GM19438 (cell line): ENCODE results near the gene AEBP1.

Source experiments
- ATAC-seq: cut with Tn5 transposase; IDR thresholded peaks from one replicate; pipeline ENCODE4 v1.9.1; 2021; ENCODE audit warnings: low read depth; ENCODE audit not compliant: unreplicated experiment

The AEBP1 gene

DNA sequence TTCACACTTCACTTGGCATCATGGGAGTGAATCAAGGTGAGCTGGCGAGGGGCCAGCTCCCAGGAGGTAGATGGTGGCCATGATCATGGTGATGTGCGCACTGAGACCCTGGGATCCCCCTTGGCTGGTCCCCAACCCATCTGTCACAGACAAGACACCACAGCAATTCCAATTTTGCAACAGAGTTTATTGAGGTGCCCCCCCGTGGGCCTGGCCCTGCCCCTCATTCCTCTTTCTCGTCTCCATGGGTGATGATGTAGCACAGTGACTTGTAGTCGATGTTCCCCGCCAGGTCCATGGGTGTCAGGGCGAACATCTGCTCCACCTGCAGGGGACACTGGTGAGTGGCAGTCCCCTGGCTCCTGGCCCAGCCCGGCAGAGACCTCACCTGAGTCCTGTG lies 34.6 kb downstream of the AEBP1 start:
- no peak for ATAC-seq

- ATAC-seq, result no peak
These were observed 35.3 kb downstream of the AEBP1 start for GRCh38 chr7:44139311-44140010.

GRCh38 chr7:44140341-44140740 lies 36.2 kb downstream of the AEBP1 start:
- ATAC-seq, result no peak

DNA sequence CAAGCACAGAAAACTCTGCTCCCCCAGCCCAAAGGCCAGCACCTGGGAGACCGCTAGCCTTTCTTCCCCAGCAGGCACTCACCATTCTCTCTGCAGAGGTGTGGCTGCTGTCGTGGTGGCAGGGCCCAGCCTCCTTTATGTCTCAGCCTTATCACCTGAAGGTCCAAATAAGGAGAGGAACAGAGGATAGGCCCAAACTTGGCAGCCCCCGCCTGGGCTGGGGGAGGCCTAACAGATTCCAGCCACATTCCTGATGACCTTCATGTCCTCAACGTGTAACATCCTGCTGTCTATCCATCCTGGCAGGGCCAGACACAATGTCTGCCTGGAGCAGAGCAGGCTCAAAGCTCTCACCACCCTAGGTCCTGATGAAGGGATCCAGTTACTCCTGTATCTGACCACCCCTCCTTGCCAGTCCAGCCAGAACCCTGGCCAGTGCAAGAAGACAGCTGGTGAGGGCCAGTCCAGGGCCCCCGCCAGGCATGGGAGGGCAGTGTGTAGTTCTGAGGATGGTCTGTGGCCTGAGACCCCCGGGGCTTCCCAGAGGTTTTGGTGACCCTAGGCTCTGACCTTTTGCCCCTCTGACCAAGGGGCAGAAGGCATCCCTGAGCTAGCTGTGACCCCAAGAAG lies 37.2 kb downstream of the AEBP1 start, which contains the start of gene MYL7:
Gene MYL7 (minus strand): TSS at position 112 of the 630 bp plus-strand sequence. CDS start 27 bp downstream, at position 85.
- ATAC-seq, result no peak

- ATAC-seq, result no peak
These were observed 37.9 kb downstream of the AEBP1 start for GRCh38 chr7:44142028-44142427.

GRCh38 chr7:44143646-44144250 lies 39.6 kb downstream of the AEBP1 start:
- no peak for ATAC-seq

DNA sequence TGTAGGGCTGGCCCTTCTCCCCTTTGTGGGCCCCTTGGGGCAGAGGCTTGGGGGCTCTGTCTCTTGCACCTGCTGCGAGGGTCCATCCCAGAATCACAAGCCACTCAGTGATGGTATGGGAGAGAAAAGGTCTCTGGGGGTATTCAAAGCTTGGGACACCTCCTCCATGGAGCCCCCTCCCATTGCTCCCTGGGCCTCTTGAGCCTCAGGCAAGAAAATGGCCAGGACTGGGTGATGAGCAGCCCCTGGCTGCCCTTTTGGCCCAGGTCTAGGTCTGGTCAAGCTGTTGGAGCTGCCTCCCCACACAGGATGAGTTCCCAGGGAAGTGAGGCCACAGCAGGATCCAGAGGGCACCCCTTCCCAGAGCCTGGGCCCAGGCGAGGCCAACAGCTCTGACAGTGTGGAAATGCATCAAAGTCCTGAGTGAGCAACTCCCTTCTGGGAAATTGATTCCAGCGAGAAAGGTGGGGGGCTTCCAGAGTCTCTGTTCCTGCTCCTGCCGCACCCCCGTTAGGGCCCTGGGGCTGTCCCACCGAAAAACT lies 40.4 kb downstream of the AEBP1 start:
- ATAC-seq, result no peak

DNA sequence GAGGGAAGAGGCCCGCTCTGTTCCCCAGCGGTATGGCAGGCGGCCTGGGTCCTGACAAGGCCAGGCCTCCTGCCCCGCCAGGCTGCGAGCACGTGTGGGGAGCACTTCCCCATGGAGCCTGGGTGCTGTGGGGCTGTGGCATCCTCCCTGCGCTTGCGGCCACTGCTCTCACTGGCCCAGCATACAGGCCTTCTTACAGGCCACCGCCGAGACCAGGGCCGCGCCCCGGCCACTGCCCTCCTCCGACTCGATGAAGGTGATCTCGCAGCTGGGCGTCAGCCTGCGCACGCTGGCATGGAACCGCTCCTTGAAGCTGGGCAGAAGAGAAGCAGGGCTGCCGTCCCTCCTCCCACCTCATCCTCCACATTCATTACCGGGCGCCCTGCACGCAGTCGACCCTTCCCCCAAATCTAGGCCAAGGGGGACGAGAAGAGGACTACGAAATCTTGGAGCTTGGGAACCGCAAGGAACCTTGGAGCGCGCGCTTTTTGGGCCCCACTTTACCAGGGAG lies 40.9 kb downstream of the AEBP1 start:
- no peak for ATAC-seq

GRCh38 chr7:44145479-44145968 lies 41.4 kb downstream of the AEBP1 start:
- ATAC-seq, result peak; percentile 16

- ATAC-seq, result peak; percentile 60
These were observed 42.1 kb downstream of the AEBP1 start for GRCh38 chr7:44145969-44146911.

DNA sequence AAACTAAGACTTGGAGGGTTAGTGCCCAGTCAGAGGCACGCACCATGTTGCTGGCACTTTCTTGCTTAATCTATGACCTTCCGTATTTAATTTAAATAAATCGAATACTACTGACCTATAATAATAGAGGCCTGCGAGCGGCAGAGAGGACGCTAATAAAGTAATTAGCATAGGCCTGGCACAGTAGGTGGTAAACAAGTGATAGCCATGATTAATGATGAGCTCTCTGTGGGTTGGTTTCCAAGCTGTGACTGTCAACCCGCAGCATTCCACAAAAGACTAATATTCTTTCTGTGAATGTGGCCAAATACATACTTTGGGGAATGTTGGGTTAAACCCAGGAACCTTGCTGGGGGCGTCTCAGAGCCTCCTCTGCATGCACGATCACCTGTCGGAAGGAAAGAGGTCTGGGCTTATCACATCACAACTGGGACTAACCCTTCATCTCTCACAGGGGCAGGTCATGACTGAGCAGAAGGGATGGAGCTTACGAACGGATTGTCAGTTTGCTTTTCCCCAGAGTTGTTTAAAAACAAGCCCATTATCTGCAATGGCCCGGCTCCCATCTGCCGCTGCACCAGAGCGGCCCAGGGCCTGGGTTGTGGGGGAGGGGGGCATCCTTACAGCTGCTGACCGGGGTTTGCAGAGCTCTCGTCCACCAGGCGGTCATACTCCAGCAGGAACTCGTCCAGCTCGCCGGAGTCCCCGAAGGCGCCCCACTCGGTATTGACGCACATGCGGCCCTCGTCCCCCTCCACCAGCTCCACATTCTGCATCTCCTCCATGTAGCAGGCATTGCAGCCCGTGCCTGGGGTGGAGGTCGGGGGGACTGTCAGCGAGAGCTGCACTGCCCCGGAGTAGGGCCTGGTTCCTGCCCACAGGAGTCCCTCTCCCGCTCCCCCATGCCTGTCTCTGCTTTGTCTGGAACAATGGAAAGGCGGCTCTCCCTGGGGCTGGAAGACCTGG lies 43.2 kb downstream of the AEBP1 start:
- no peak for ATAC-seq

- ATAC-seq, result no peak
These were observed 44.0 kb downstream of the AEBP1 start for GRCh38 chr7:44148166-44148565.

GRCh38 chr7:44148961-44149536 lies 44.9 kb downstream of the AEBP1 start:
- no peak for ATAC-seq

- no peak for ATAC-seq
These were observed 45.7 kb downstream of the AEBP1 start for GRCh38 chr7:44149571-44150465.

DNA sequence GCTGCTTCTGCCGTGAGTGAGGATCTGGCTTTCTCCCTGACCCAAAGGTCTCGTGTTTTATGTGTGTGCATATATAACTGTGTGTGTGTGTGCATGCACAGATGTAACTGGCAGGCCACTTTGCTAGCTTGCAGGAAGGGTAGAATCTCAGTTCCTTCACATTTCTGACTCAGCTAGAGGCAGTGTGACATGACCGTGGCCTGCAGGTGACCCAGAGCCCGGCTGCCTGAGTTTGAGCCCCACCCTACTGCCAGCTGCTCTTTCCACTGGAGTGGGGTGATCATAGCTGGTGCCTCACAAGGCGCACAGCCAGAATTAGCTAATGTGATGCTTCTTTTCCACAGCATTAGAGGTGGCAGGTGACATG lies 46.3 kb downstream of the AEBP1 start:
- ATAC-seq, result no peak

GRCh38 chr7:44150966-44151941 lies 47.1 kb downstream of the AEBP1 start:
- no peak for ATAC-seq

GRCh38 chr7:44151956-44152355 lies 47.8 kb downstream of the AEBP1 start:
- ATAC-seq, result no peak
